IMR-90 (cell line): Measurements from ENCODE around the gene HJURP. TPM values are rescaled to one million over a fixed set of nuclear protein-coding genes. Genes with fewer than 3 reads are reported as not detected.

ENCODE experiments used
- ATAC-seq: fragments of 200-7000 bp; cut with Tn5 transposase; 2 replicates; pipeline ENCODE4 v1.9.1; 2020; ENCODE audit warnings: low read depth, mild to moderate bottlenecking, moderate library complexity
- BruUV-seq: library from RNA; stranded (reverse); fragments of 400-500 nt; replicated peaks from 2 replicates; lab custom pipeline; 2021; lab: Mats Ljungman, UMichigan
- CTCF ChIA-PET: fragments of 300-600 bp; formaldehyde crosslinking; extraction: SDS; loops from one replicate; lab custom pipeline; 2021; ENCODE audit warnings: antibody characterized with exemption; lab: Yijun Ruan, JAX
- POLR2A ChIA-PET: fragments of 300-600 bp; sonication (Branson Sonifier 250); formaldehyde crosslinking; loops from one replicate; lab custom pipeline; 2022; ENCODE audit warnings: antibody characterized with exemption; ENCODE audit not compliant: unreplicated experiment; lab: Charles Lee
- DNase-seq: peaks from one replicate; pipeline ENCODE4 v3.0.0; 2013
- H2AFZ ChIP-seq: replicated peaks from 2 replicates; pipeline ENCODE3; 2013; ENCODE audit warnings: low read length, mild to moderate bottlenecking; ENCODE audit not compliant: poor library complexity
- H2AK5ac ChIP-seq: 2 replicates; pipeline ENCODE4 v1.6.1; 2013; ENCODE audit warnings: low read depth, low read length, inconsistent platforms
- H2AK9ac ChIP-seq: replicated peaks from 2 replicates; pipeline ENCODE3; 2013; ENCODE audit warnings: mild to moderate bottlenecking, low read depth, low read length, moderate library complexity; ENCODE audit not compliant: poor library complexity
- H2BK120ac ChIP-seq: 2 replicates; pipeline ENCODE4 v1.6.1; 2013; ENCODE audit warnings: low read depth, low read length, inconsistent platforms
- H2BK15ac ChIP-seq: 3 replicates; pipeline ENCODE4 v1.6.1; 2013; ENCODE audit warnings: low read depth, low read length, inconsistent platforms
- H2BK20ac ChIP-seq: 2 replicates; pipeline ENCODE4 v1.6.1; 2013; ENCODE audit warnings: low read depth, mild to moderate bottlenecking, inconsistent platforms, low read length, moderate library complexity
- H2BK5ac ChIP-seq: 2 replicates; pipeline ENCODE4 v1.6.1; 2013; ENCODE audit warnings: mild to moderate bottlenecking, low read depth, low read length, inconsistent platforms; ENCODE audit not compliant: poor library complexity, severe bottlenecking
- H3K14ac ChIP-seq: replicated peaks from 2 replicates; pipeline ENCODE4 v1.6.1; 2013; ENCODE audit warnings: low read depth, low read length, inconsistent platforms
- H3K18ac ChIP-seq: 2 replicates; pipeline ENCODE4 v1.6.1; 2013; ENCODE audit warnings: low read depth, low read length, control low read depth
- H3K23ac ChIP-seq: 2 replicates; pipeline ENCODE4 v1.6.1; 2013; ENCODE audit warnings: low read depth, low read length, inconsistent platforms
- H3K27ac ChIP-seq: 2 replicates; pipeline ENCODE4 v1.5.1; 2013; ENCODE audit warnings: mild to moderate bottlenecking, control low read depth, low read length; ENCODE audit not compliant: insufficient read depth
- H3K27me3 ChIP-seq: 2 replicates; pipeline ENCODE4 v1.6.1; 2013; ENCODE audit warnings: low read length; ENCODE audit not compliant: control insufficient read depth, insufficient read depth
- H3K36me3 ChIP-seq: 2 replicates; pipeline ENCODE4 v1.6.1; 2013; ENCODE audit warnings: low read length, mixed read lengths; ENCODE audit not compliant: control insufficient read depth, insufficient read depth
- H3K4ac ChIP-seq: 2 replicates; pipeline ENCODE4 v1.6.1; 2013; ENCODE audit warnings: low read depth, low read length, inconsistent platforms
- H3K4me1 ChIP-seq: 2 replicates; pipeline ENCODE4 v1.6.1; 2013; ENCODE audit warnings: low read length, mixed read lengths; ENCODE audit not compliant: control insufficient read depth, insufficient read depth
- H3K4me2 ChIP-seq: 2 replicates; pipeline ENCODE4 v1.6.1; 2013; ENCODE audit warnings: low read depth, mild to moderate bottlenecking, control low read depth, low read length, moderate library complexity
- H3K4me3 ChIP-seq: 2 replicates; pipeline ENCODE4 v1.5.1; 2013; ENCODE audit warnings: low read depth, mild to moderate bottlenecking, control low read depth, low read length, moderate library complexity; ENCODE audit not compliant: insufficient read depth
- H3K56ac ChIP-seq: 2 replicates; pipeline ENCODE4 v1.6.1; 2013; ENCODE audit warnings: low read length, inconsistent platforms; ENCODE audit not compliant: insufficient read depth; ENCODE audit errors: extremely low read depth
- H3K79me1 ChIP-seq, 2 experiments: 2 replicates each; pipeline ENCODE4 v1.6.1; 2013; ENCODE audit warnings: low read length in 2 of 2, inconsistent platforms in 1 of 2, low read depth in 1 of 2
- H3K9ac ChIP-seq: 2 replicates; pipeline ENCODE4 v1.6.1; 2013; ENCODE audit warnings: low read depth, low read length, control low read depth
- H3K9me1 ChIP-seq: 2 replicates; pipeline ENCODE4 v1.6.1; 2013; ENCODE audit warnings: low read length, inconsistent platforms; ENCODE audit not compliant: insufficient read depth
- H3K9me3 ChIP-seq: 2 replicates; pipeline ENCODE4 v1.6.1; 2013; ENCODE audit warnings: low read length; ENCODE audit not compliant: control insufficient read depth, insufficient read depth
- H4K20me1 ChIP-seq: 2 replicates; pipeline ENCODE4 v1.6.1; 2013; ENCODE audit warnings: low read length, inconsistent platforms; ENCODE audit not compliant: insufficient read depth
- H4K5ac ChIP-seq: 2 replicates; pipeline ENCODE4 v1.6.1; 2013; ENCODE audit warnings: mild to moderate bottlenecking, low read depth, low read length, control low read depth
- H4K8ac ChIP-seq, 2 experiments: 2 replicates each; pipeline ENCODE4 v1.6.1; 2013; ENCODE audit warnings: low read depth in 2 of 2, low read length in 2 of 2, control low read depth in 1 of 2, inconsistent platforms in 1 of 2
- H4K91ac ChIP-seq: 2 replicates; pipeline ENCODE4 v1.6.1; 2013; ENCODE audit warnings: low read depth, low read length, inconsistent platforms; ENCODE audit not compliant: insufficient read depth
- BHLHE40 ChIP-seq: fragments of 150-350 bp; IDR thresholded peaks from 2 replicates; pipeline ENCODE4 v1.6.1; 2016; ENCODE audit warnings: mild to moderate bottlenecking, low read depth, low read length
- CEBPB ChIP-seq: IDR thresholded peaks from 2 replicates; pipeline ENCODE4 v1.6.1; 2012; ENCODE audit warnings: low read depth, low read length, improper control_type of control experiment
- CHD1 ChIP-seq: IDR thresholded peaks from 2 replicates; pipeline ENCODE4 v1.6.1; 2012; ENCODE audit warnings: low read depth, low read length, improper control_type of control experiment
- CTCF ChIP-seq: conservative IDR thresholded peaks from 2 replicates; pipeline ENCODE4 v1.5.1; 2012; ENCODE audit warnings: mild to moderate bottlenecking, low read depth, low read length, improper control_type of control experiment
- ELK1 ChIP-seq: fragments of 150-350 bp; IDR thresholded peaks from 2 replicates; pipeline ENCODE4 v1.6.1; 2016; ENCODE audit warnings: low read depth, mild to moderate bottlenecking, low read length, moderate library complexity, borderline replicate concordance
- FOS ChIP-seq: fragments of 150-350 bp; IDR thresholded peaks from 2 replicates; pipeline ENCODE4 v1.6.1; 2016; ENCODE audit warnings: low read depth, low read length
- MAFK ChIP-seq: IDR thresholded peaks from 2 replicates; pipeline ENCODE4 v1.6.1; 2012; ENCODE audit warnings: low read depth, low read length, improper control_type of control experiment
- MAZ ChIP-seq: IDR thresholded peaks from 2 replicates; pipeline ENCODE4 v1.6.1; 2012; ENCODE audit warnings: low read depth, mild to moderate bottlenecking, low read length, improper control_type of control experiment, moderate library complexity, borderline replicate concordance
- MXI1 ChIP-seq: IDR thresholded peaks from 2 replicates; pipeline ENCODE4 v1.6.1; 2012; ENCODE audit warnings: low read depth, mild to moderate bottlenecking, low read length, moderate library complexity, borderline replicate concordance
- NFE2L2 ChIP-seq: fragments of 150-350 bp; IDR thresholded peaks from 2 replicates; pipeline ENCODE4 v1.6.1; 2016; ENCODE audit warnings: low read depth, mild to moderate bottlenecking, low read length
- POLR2A ChIP-seq: IDR thresholded peaks from 2 replicates; pipeline ENCODE4 v1.6.1; 2012; ENCODE audit warnings: mild to moderate bottlenecking, low read depth, low read length
- RAD21 ChIP-seq: IDR thresholded peaks from 2 replicates; pipeline ENCODE4 v1.6.1; 2012; ENCODE audit warnings: low read length, improper control_type of control experiment
- RCOR1 ChIP-seq: IDR thresholded peaks from 2 replicates; pipeline ENCODE4 v1.6.1; 2012; ENCODE audit warnings: mild to moderate bottlenecking, low read length, improper control_type of control experiment; ENCODE audit not compliant: insufficient replicate concordance
- RFX5 ChIP-seq: IDR thresholded peaks from 2 replicates; pipeline ENCODE4 v1.8.0; 2012; ENCODE audit warnings: low read depth, mild to moderate bottlenecking, low read length, moderate library complexity
- SMC3 ChIP-seq: fragments of 150-350 bp; IDR thresholded peaks from 2 replicates; pipeline ENCODE4 v1.6.1; 2016; ENCODE audit warnings: low read depth, mild to moderate bottlenecking, antibody characterized with exemption, low read length, moderate library complexity
- USF2 ChIP-seq: fragments of 150-350 bp; IDR thresholded peaks from 2 replicates; pipeline ENCODE4 v1.6.1; 2017; ENCODE audit warnings: mild to moderate bottlenecking, antibody characterized with exemption, low read length, low read depth
- WGBS, 2 experiments: methylation state at CpG; one replicate each; pipeline versions ENCODE4 v1.1.5 to v1.1.7; 2013; ENCODE audit warnings: missing lambda C conversion rate in 2 of 2; ENCODE audit not compliant: insufficient read length in 1 of 2; ENCODE audit errors: extremely low coverage in 2 of 2; 5-methylcytosine and 5-hydroxymethylcytosine counted together
- dilution Hi-C: fragments of 300-500 bp; cut with HindIII; formaldehyde crosslinking; loops from one replicate; pipeline ENCODE4 v1.14.3; 2018; ENCODE audit warnings: low sequenced_read_pairs; ENCODE audit not compliant: unreplicated experiment
- in situ Hi-C: fragments of 300-500 bp; cut with MboI; formaldehyde crosslinking; loops from 3 replicates; pipeline ENCODE4 v1.14.3; 2019; ENCODE audit warnings: low sequenced_read_pairs, inconsistent platforms, mixed read lengths
- intact Hi-C: fragments of 100-400 bp; cut with micrococcal nuclease; formaldehyde crosslinking; loops from 2 replicates; pipeline ENCODE4 v1.10.0; 2022
- polyA plus RNA-seq, 3 experiments: library from polyadenylated mRNA; depleted of rRNA; stranded (reverse); fragments of >200 nt; gene quantifications; 2 replicates each; pipeline ENCODE4 v1.2.3, GENCODE V29; 2012; ENCODE audit warnings: low replicate concordance in 1 of 3
- total RNA-seq: library from RNA; depleted of rRNA; stranded (reverse); fragments of >200 nt; gene quantifications from 2 replicates; pipeline ENCODE4 v1.2.3, GENCODE V29; 2012

Gene HJURP
- total and polyA plus RNA-seq, 2 of the 4 experiments (the other 2 are of a cell fraction): 22.6 to 26.5 TPM

- BruUV-seq: no TSS peak
- DNase-seq (no peak), ATAC-seq (no peak)
- Histone ChIP-seq H3K27me3 (no peaks in the 10 kb centered on the region), H2AK5ac (no peak overlapping the region), H3K56ac (no peak overlapping the region), H4K91ac (no peak overlapping the region), H2BK15ac (no peak overlapping the region), H3K23ac (no peak overlapping the region; the same call in 1 of the 2 replicates), H2AK9ac (no peak overlapping the region), H3K14ac (no peak overlapping the region), H3K79me1 (peaks cover 0 to 15% of the 10 kb centered on the region in 2 experiments; a peak in 2 of 4 replicates), H3K27ac (no peak overlapping the region), H3K36me3 (no peaks in the 10 kb centered on the region; the same call in 1 of the 2 replicates), H4K20me1 (no peaks in the 10 kb centered on the region), H2BK5ac (no peak overlapping the region), H3K4ac (no peak overlapping the region), H2BK120ac (no peak overlapping the region), H4K5ac (no peak overlapping the region), H2BK20ac (no peak overlapping the region), H3K4me1 (peaks cover 13% of the 10 kb centered on the region), H3K9me3 (no peaks in the 10 kb centered on the region), H3K4me3 (no peak overlapping the region), H3K9ac (no peak overlapping the region), H3K18ac (no peak overlapping the region), H4K8ac (no peak overlapping the region), H2AFZ (no peak overlapping the region), H3K9me1 (peaks cover 5% of the 10 kb centered on the region; the same call in 1 of the 2 replicates), H3K4me2 (no peak overlapping the region)
- WGBS, 2 experiments: 90% methylated on average over 2 of the region's 5 CpGs; no CpG with 5 or more reads in 1 of the 2 experiments
- TF ChIP-seq BHLHE40 (no peak), SMC3 (no peak), CTCF (no peak), RCOR1 (no peak), NFE2L2 (no peak), USF2 (no peak), MAZ (no peak), ELK1 (no peak), MAFK (no peak), RAD21 (no peak), MXI1 (no peak), CHD1 (no peak), CEBPB (no peak), FOS (no peak), POLR2A (no peak), RFX5 (no peak)
- ChIA-PET POLR2A (no interaction called here), CTCF (no interaction called here)
- in situ Hi-C loops: no loop called here
- dilution Hi-C loops: no loop called here
- intact Hi-C loops: loop anchor here (10.0 kb wide), 2 partner anchors 291 to 689 kb away; partner anchors contain the start of gene USP40
These were observed 1.8 kb upstream of the HJURP start for GRCh38 chr2:233856184-233856583.
